ENCODE measurements around the gene FHIT.

DNA sequence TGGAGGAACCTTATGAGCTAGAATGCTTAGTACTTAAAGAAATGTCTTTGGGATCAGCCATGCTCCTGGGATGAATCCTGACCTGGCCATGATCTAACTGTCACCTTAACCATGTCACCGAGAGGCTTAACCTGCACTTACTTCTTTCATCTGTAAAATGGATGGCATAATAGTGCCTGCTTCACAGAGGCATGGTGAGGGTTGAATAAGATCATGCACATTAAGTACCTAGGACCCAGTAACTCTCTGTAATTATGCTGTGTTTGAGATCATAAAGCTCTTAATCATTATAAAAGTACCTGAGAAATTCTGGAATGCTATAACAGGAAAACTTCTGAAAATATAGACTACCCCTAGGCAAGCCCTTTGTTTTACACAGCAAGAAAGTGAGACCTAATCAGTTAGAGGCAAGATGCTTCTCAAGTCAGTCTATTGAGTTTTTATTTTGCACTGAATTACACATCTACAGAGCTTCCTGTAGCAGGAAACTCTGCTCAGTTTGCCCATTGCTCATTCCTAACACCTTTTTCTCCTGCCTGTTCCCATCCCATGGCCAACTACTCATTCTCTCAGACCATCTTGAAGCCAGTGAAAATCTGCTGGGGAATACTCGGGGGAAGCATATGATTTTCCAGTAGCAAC, 1185.9 kb downstream of the FHIT start:
- TF ChIP-seq CTCF (IDR thresholded peaks at IDR 0.05; ENCODE audit: poor library complexity) (no peak), EZH2phosphoT487 (IDR thresholded peaks at IDR 0.05; ENCODE audit: low read depth, severe bottlenecking, unreplicated experiment) (no peak), EZH2 (IDR thresholded peaks at IDR 0.05; ENCODE audit: borderline replicate concordance) (no peak)

All from hepatocyte (in vitro differentiated cells).